IPS-NIHi11 (cell line): Measurements from ENCODE around the gene ITGAE.

Source experiments
- DNase-seq: peaks from one replicate; pipeline ENCODE4 v3.0.0; 2012; ENCODE audit warnings: mixed read lengths, low spot score

ITGAE gene

GRCh38 chr17:3667366-3668278 lies 133.4 kb downstream of the ITGAE start:
- DNase-seq = peak; percentile 84

GRCh38 chr17:3666516-3666915 lies 134.5 kb downstream of the ITGAE start:
- DNase-seq = no peak

GRCh38 chr17:3665834-3666233 lies 135.2 kb downstream of the ITGAE start:
- DNase-seq = no peak
